ENCODE measurements around the gene IVNS1ABP.
"Not testable (repeated sequence)": the region's sequence is repeated elsewhere in the genome, so short reads cannot be mapped to it uniquely, and the experiment has no call there.

IVNS1ABP gene

DNA sequence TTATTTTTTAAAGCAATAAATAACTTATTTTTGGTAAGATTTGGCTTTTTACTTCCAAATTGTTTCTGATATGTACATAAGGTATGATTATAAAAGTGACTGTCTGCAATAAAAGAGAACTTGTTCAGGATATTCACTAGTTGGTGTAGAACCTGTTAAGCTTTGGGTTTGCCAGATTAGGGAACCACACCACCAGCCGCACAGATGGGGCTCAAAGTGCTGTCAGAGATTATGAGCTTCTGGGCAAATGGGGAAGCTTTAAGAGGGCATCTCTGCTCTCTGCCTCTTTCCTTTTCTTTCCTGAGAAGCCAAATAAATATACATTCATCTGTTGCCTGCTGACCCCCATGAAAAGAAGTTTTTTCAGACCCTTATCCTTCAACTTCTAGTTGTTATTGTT lies 25.4 kb downstream of the IVNS1ABP start:
- DNase-seq, result no peak

DNA sequence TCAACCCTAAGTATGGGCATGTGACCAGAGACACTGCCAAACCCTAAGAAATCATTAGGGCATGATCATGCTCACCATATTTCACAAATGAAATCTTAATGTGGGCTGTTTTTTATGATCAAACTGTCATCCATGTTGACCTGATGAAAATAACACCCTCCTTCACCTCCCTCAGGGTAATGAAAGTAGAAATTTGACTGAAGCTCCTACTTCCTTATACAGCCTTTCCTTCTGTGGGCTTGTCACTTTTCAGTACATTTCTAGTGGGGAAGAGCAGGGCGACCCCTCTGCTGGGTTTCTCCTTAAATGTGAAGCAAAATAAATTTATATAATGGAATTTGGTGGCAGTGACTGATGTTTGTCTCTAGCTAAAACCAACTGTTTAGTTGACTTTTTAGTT lies 25.9 kb downstream of the IVNS1ABP start:
- no peak for DNase-seq

DNA sequence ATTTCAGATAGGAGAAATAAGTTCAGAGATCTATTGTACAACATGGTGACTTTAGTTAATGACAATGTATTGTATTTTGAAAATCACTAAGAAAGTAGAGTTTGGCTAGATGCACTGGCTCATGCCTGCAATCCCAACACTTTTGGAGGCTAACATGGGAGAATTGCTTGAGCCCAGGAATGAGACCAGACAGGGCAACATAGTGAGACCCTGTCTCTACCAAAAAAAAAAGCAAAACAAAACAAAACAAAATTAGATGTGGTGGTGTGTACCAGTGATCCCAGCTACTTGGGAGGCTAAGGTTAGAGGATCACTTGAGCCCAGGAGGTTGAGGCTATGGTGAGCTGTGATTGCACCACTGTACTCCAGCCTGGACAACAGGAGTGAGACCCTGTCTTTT lies 27.2 kb downstream of the IVNS1ABP start:
- DNase-seq, result no peak

DNA sequence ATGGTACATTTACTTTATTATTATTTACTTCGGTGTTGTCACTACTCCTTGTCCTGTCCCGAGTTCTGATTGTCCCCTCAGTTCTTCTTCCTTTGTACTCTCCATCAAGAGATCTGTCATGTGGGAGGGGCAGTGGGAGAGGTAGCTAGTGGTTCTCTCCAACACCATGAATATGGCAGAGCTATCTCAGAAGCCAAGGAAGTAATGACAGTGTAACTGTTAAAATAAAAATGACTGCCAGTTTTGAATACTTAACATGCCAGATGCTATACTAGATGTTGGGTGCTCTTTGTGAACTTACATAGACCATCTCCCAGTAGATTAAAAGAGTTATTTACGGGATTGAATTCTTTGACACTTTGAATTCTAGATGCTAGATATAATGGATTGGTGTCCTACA lies 28.6 kb downstream of the IVNS1ABP start:
- no peak for DNase-seq

- no peak for DNase-seq
These were observed 29.6 kb downstream of the IVNS1ABP start for GRCh38 chr1:185287451-185287850.

DNA sequence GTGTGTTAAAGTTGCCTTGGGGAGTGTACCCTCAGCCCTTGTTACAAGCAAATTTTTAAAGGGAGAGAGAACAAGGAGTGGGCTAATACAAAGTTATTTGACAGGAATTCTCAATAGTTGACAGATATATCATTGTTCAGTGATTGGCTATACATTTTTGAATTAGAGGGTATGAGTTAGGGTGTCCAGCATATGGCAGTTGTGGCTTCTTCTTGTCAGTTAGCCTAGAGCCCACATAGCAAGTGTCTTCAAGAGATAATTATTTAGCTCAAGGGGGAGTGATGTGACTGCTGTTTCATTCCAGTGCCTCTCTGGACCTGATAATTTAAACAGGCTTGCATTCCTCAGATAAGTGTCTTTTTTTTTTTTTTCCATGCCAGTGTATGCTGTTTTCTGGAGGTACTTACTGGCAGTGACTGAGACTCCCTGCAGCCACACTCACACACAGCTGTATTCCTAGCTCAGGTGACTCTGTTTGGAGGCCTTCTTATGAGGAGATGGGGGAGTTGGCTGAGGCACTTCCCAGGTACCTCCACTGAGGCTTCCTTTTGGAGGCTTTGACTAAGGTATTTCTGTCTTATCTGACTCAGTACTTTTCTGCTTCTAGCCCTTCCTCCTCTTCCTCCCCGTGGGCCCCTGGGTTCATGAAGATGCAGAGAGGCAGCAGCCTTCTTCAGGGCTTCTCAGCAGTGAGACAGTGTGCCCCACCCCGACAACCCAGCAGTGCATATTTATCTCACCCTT lies 32.3 kb downstream of the IVNS1ABP start:
- no peak for DNase-seq

- no peak for DNase-seq
These were observed 32.9 kb downstream of the IVNS1ABP start for GRCh38 chr1:185284116-185284515.

DNA sequence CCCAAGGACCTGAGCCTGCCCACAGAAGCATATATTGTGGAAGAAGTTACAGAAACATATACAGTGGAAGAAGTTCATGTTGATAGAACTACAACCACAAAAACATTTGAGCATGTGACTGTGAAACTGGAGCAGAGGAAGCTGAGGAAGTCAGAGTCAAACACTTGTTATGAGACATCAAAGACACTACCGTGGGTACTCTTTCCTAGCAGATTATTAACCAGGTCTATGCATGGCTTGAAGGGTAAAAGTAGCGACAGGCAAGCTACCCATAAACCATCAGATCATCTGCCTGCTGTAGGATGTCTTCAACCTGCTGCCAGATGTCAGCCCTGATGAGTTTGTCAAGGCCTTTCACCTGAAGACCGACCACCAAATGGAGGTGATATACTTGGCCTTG lies 35.8 kb downstream of the IVNS1ABP start:
- DNase-seq, result no peak

DNA sequence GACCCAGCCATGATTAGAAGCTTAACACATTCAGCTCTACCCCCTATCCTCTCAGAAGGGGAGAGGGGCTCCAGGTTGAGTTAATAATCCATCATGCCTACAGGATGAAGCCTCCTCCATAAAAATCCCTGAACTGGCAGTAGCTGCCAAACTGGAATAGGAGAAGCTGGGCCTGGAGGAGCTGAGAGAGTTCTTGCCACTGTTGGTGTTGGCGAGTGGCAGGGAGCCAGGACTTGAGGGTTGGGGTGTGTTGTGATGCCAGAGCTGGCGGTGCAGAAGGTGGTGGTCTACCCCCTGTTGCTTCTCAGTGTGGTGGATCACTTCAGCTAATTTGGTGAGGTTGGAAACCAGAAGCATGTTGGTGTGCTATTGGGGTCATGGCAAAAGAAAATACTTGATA lies 36.5 kb downstream of the IVNS1ABP start:
- no peak for DNase-seq

GRCh38 chr1:185279571-185279970 lies 37.5 kb downstream of the IVNS1ABP start:
- no peak for DNase-seq

- no peak for DNase-seq
These were observed 45.1 kb downstream of the IVNS1ABP start for GRCh38 chr1:185271921-185272320.

DNA sequence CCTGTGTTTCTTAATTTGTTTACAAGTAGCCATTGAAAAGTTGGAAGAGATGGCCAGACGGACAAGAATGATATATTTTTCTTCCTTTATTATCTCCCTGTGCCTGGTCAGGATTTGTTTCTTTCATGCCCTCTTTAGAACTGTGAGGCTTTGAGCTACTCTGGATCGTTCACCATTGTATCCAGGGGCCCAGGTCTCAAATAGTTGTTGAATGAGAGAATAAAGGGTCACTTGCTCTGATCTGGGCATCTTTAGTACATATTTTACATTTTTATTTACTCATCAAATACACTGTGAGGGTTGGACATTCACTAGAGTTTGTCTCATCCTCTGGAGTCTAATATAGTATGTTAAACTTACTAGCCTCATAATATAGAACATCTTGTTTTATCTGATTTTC lies 48.7 kb downstream of the IVNS1ABP start:
- DNase-seq, result no peak

DNA sequence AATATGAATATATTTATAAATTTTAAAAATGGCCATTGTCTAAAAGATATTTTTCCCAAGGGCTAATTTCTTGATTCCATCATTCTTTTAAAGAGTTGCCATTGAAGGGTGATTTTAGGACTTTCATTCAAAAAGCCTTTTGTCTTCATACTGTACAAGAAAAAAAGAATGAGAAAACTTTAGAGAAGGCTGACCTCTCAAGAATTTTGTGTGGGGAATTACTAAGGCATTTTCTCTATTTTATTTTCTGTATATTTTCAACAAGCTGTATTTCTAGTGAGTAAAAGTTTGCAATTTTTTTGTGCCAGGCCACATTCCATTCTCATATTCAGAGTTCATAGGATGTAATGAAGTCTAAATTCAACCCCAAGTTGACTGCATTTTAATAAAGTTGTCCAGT lies 49.3 kb downstream of the IVNS1ABP start:
- DNase-seq, result no peak

- DNase-seq, result no peak
These were observed 49.7 kb downstream of the IVNS1ABP start for GRCh38 chr1:185267301-185267700.

GRCh38 chr1:185265314-185265713 lies 51.7 kb downstream of the IVNS1ABP start:
- no peak for DNase-seq

DNA sequence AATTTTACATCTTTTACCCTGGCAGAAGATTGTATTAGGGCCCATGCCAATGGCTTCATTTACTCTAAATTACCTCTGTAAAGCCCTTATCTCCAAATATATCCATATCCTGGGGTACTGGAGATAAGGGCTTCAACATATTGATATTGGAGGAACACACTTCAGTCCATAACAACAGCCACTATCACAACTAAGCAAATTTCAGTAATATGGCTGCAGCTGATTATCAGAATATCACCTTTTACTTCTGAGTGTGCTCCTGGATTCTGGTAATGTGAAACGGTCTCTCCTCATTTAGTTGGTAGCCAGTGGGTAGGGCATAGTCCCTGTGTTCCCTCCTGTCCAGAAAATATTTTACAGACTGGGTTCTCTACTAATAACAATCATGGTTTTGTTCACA lies 53.3 kb downstream of the IVNS1ABP start:
- no peak for DNase-seq

DNA sequence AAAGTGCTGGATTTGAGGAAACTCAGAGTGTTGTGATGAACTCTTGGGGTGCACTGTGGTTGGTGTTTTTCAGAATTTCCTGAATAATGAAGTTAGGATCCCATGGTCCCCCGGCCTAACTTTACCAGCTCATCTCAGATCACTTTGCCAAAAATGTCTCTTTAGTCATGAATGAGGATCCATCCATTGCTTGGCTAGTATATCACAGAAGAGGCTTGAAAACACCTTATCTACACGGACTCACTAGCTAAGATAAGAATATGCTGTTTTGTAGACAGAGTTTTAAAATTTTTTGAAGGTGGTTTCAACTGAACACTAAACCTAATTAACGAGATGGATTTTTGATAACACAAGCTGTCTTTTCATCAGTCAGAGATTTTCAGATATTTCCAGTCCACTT lies 53.8 kb downstream of the IVNS1ABP start:
- DNase-seq, result no peak

- DNase-seq, result no peak
These were observed 54.9 kb downstream of the IVNS1ABP start for GRCh38 chr1:185262151-185262550.

DNA sequence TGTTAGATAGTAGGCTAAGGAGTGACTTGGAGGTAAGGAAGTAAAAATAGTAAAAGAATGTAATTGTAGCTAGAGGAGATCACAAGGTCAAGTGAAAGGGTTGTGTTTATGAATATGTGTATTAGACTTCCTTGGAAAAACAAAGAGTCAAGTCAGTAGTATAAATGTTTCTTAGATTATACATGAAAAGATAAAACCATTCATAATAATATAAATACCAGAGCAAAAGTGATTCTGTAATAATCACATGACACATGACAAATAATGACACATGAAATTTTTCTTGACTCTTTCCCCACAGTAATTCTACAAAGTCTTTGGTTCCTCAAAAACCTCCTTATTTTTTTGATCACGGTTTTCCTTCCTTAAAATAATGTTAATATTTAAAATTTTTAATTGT lies 56.4 kb downstream of the IVNS1ABP start:
- DNase-seq, result no peak

DNA sequence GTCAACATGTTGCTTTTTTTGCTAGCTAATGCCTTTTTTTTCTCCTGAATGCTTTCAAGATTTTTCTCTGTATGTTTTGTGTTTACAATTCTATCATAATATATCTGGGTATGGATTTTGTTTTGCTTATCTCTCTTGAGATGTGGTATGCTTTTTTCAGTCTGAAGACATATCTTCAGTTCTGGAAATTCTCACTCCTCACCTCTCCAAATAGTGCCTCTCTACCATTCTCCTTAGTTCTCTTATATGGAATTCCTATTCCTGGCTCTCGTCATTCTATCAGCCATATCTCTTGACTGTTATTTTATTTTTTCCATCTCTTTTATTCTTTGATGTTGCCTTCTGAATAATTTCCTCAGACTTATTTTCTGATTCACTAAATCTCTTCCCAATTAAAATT lies 58.4 kb downstream of the IVNS1ABP start:
- no peak for DNase-seq

GRCh38 chr1:185257950-185258208 lies 59.2 kb downstream of the IVNS1ABP start:
- no peak for DNase-seq

DNA sequence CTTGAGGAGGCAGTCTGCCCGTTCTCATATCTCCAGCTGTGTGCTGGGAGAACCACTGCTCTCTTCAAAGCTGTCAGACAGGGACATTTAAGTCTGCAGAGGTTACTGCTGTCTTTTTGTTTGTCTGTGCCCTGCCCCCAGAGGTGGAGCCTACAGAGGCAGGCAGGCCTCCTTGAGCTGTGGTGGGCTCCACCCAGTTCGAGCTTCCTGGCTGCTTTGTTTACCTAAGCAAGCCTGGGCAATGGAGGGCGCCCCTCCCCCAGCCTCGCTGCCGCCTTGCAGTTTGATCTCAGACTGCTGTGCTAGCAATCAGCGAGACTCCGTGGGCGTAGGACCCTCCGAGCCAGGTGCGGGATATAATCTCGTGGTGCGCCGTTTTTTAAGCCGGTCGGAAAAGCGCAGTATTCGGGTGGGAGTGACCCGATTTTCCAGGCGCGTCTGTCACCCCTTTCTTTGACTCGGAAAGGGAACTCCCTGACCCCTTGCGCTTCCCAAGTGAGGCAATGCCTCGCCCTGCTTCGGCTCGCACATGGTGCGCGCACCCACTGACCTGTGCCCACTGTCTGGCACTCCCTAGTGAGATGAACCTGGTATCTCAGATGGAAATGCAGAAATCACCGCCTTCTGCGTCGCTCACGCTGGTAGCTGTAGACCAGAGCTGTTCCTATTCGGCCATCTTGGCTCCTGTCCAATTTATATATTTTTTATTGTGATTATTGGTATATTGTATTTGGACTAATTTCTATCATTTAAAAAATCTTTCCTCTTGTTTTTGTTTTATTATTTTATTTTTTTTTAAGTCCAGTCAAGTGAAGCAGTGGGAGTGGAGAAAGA lies 59.7 kb downstream of the IVNS1ABP start:
- DNase-seq, result not testable (repeated sequence)

DNA sequence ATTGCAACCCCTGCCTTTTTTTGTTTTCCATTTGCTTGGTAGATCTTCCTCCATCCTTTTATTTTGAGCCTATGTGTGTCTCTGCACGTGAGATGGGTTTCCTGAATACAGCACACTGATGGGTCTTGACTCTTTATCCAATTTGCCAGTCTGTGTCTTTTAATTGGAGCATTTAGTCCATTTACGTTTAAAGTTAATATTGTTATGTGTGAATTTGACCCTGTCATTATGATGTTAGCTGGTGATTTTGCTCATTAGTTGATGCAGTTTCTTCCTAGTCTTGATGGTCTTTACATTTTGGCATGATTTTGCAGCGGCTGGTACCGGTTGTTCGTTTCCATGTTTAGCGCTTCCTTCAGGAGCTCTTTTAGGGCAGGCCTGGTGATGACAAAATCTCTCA lies 61.4 kb downstream of the IVNS1ABP start:
- DNase-seq, result not testable (repeated sequence)

DNA sequence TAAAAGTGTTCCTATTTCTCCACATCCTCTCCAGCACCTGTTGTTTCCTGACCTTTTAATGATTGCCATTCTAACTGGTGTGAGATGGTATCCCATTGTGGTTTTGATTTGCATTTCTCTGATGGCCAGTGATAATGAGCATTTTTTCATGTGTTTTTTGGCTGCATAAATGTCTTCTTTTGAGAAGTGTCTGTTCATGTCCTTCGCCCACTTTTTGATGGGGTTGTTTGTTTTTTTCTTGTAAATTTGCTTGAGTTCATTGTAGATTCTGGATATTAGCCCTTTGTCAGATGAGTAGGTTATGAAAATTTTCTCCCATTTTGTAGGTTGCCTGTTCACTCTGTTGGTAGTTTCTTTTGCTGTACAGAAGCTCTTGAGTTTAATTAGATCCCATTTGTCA lies 64.6 kb downstream of the IVNS1ABP start:
- not testable (repeated sequence) for DNase-seq

- DNase-seq, result not testable (repeated sequence)
These were observed 65.1 kb downstream of the IVNS1ABP start for GRCh38 chr1:185251928-185252327.

Data from activated T-cell treated with anti-CD3 and anti-CD28 coated beads, Interleukin-2, amount 50 U/mL, for 48 hours (primary cell).